Adrenal gland (tissue), 12 donors: ENCODE data around the gene PDLIM5. TPM values are rescaled to one million over a fixed set of nuclear protein-coding genes. Genes with fewer than 3 reads are reported as not detected.

Experiments
- DNase-seq, 7 donors: peaks; one replicate each; pipeline ENCODE4 v3.0.0-alpha.2; 2019 to 2020
- H3K27ac ChIP-seq, 5 donors: fragments of 200-600 bp; sonication (generic) in 4 of 5; 1 replicate in 3 of 5; 2 replicates in 2 of 5; pipeline versions ENCODE4 v1.5.1 to v1.8.0; 2016 to 2020; ENCODE audit warnings: mild to moderate bottlenecking in 1 of 5
- H3K27me3 ChIP-seq: fragments of 200-600 bp; 2 replicates; pipeline ENCODE4 v1.8.0; 2021
- H3K36me3 ChIP-seq, 2 donors: fragments of 200-600 bp; replicated peaks in 1 of 2; 1 replicate in 1 of 2; 2 replicates in 1 of 2; pipeline versions ENCODE4 v1.5.1 to v1.8.0; 2018 to 2022
- H3K4me1 ChIP-seq, 2 donors: fragments of 200-600 bp; replicated peaks in 1 of 2; 1 replicate in 1 of 2; 2 replicates in 1 of 2; pipeline versions ENCODE4 v1.5.1 to v1.8.0; 2018 to 2021
- H3K4me3 ChIP-seq, 4 donors: fragments of 200-600 bp; sonication (generic) in 3 of 4; one replicate each; pipeline ENCODE4 v1.5.1; 2016 to 2018
- H3K9me3 ChIP-seq, 3 donors: fragments of 200-600 bp; sonication (generic) in 1 of 3; replicated peaks in 1 of 3; 1 replicate in 2 of 3; 2 replicates in 1 of 3; pipeline versions ENCODE4 v1.5.1 to v1.8.0; 2016 to 2021
- POLR2A ChIP-seq, 2 donors: fragments of 450-650 bp; IDR thresholded peaks; one replicate each; pipeline ENCODE4 v1.6.1; 2017; ENCODE audit warnings: antibody characterized with exemption in 2 of 2, mild to moderate bottlenecking in 2 of 2, moderate library complexity in 1 of 2
- WGBS, 4 donors: extraction: QIAGEN DNeasy Blood & Tissue Kit in 2 of 4; methylation state at CpG; one replicate each; pipeline versions ENCODE4 v1.1.5 to v1.1.7; 2013 to 2017; 5-methylcytosine and 5-hydroxymethylcytosine counted together
- intact Hi-C, 2 donors: fragments of 100-400 bp; cut with DNase I; formaldehyde crosslinking; loops; one replicate each; pipeline versions ENCODE4 v1.14.1 to v1.15.0; 2022 to 2023
- polyA plus RNA-seq, 3 donors: library from polyadenylated mRNA; stranded (reverse); fragments of 200-250 nt in 2 of 3; fragments of 350-450 nt in 1 of 3; fragmentation: Illumina TruSeq in 1 of 3; extraction: RNeasy Lipid Tissue Mini Kit (QIAGEN cat#74804) in 1 of 3; gene quantifications; one replicate each; pipeline ENCODE4 v1.2.3, GENCODE V29; 2013 to 2014
- total RNA-seq, 9 donors: library from RNA; depleted of rRNA in 4 of 9; stranded (reverse); fragments of >200 nt in 4 of 9; fragments of 120-200 nt in 1 of 9; fragmentation: NEBNext Ultra II Directional in 1 of 9; extraction: Animal tissue kit (Norgen Biotek cat#: 25700) in 1 of 9; gene quantifications; one replicate each; pipeline versions ENCODE4 v1.1.0 to v1.2.4, GENCODE V29; 2013 to 2023
- TF ChIP-seq, protein P1 (sequence below), 6 experiments: fragments of 450-650 bp in 4 of 6; fragments of 200-600 bp in 2 of 6; sonication (generic) in 1 of 6; IDR thresholded peaks; 1 replicate in 5 of 6; 2 replicates in 1 of 6; pipeline versions ENCODE4 v1.5.1 to v1.8.0; 2016 to 2021; ENCODE audit warnings: antibody characterized with exemption in 6 of 6, mild to moderate bottlenecking in 2 of 6, moderate library complexity in 1 of 6
- donor health status: healthy with polysubstance abuse.
- donor health status: Bipolar disorder and iron deficiency.
- donor health status: DM: yes; HTN: yes; CAD: no.
- donor health status: DM: no; HTN: no; CAD: no.
- donor health status: DM: no; HTN: no; CAD: no.
- donor health status: DM: yes; HTN: yes; CAD: no.

The PDLIM5 gene
- total and polyA plus RNA-seq, 12 donors = 26.2 to 150 (median 84.0) TPM

- TF ChIP-seq, protein P1, sequence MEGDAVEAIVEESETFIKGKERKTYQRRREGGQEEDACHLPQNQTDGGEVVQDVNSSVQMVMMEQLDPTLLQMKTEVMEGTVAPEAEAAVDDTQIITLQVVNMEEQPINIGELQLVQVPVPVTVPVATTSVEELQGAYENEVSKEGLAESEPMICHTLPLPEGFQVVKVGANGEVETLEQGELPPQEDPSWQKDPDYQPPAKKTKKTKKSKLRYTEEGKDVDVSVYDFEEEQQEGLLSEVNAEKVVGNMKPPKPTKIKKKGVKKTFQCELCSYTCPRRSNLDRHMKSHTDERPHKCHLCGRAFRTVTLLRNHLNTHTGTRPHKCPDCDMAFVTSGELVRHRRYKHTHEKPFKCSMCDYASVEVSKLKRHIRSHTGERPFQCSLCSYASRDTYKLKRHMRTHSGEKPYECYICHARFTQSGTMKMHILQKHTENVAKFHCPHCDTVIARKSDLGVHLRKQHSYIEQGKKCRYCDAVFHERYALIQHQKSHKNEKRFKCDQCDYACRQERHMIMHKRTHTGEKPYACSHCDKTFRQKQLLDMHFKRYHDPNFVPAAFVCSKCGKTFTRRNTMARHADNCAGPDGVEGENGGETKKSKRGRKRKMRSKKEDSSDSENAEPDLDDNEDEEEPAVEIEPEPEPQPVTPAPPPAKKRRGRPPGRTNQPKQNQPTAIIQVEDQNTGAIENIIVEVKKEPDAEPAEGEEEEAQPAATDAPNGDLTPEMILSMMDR (IDR thresholded peaks at IDR 0.05) = no peak
Observed at GRCh38 chr4:94676970-94677369, 225.2 kb downstream of the PDLIM5 start.

GRCh38 chr4:94678896-94679295 lies 227.2 kb downstream of the PDLIM5 start:
- no peak for TF ChIP-seq POLR2A (IDR thresholded peaks at IDR 0.05)
- TF ChIP-seq, protein P1 (IDR thresholded peaks at IDR 0.05) = no peak
- H3K4me1 ChIP-seq = no peaks in the 10 kb centered on the region
- H3K36me3 ChIP-seq = no peaks in the 10 kb centered on the region
- intact Hi-C loops = no loop called here
- DNase-seq = no peak
- H3K9me3 ChIP-seq = no peaks in the 10 kb centered on the region
- no peak overlapping the region for H3K27ac ChIP-seq
- no peak overlapping the region for H3K4me3 ChIP-seq
- peaks cover 9% of the 10 kb centered on the region for H3K27me3 ChIP-seq

More at GRCh38 chr4:94676970-94677369, 225.2 kb downstream of the PDLIM5 start:
- Histone ChIP-seq H3K4me3 (no peak overlapping the region), H3K9me3 (no peaks in the 10 kb centered on the region), H3K4me1 (no peaks in the 10 kb centered on the region), H3K27me3 (peaks cover 9% of the 10 kb centered on the region), H3K27ac (no peak overlapping the region), H3K36me3 (no peaks in the 10 kb centered on the region)
- DNase-seq = no peak
- intact Hi-C loops = no loop called here
- 43 to 68% (median 53%) methylated on average over 2 of the region's 2 CpGs for WGBS, 4 donors

DNA sequence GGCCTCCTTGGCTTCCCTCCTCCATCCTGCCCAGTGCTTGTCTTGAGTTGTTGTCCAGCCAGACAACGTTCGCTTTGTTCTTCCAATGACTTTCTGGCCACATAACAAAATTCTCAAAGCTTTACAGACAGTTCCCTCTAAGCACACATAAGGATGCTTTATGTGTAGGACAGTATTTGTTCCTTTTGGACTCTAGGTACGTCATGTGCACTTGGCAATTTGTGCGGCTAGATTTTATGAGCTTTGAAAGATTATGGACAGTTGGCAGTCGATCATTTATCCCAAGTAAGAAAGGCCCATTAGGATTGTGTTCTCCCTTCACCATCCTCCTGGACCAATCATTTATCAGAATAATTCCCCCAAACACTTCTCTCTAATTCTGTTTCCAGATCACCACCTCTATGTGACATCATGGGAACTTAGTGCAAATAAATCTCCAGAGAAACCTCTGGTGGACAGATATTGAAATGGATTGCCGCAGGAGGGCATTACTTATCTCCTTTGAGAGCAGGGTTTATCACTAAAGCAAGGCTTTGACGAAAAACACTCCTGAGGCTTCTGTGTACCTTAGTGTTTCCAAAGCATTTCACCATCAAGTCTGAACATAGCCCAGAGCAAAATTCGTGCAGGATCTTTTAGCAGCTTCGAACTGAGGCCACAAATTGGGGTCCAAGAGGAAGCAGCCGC lies 228.6 kb downstream of the PDLIM5 start:
- Histone ChIP-seq H3K4me3 (no peak overlapping the region), H3K4me1 (no peaks in the 10 kb centered on the region), H3K9me3 (no peaks in the 10 kb centered on the region), H3K36me3 (no peaks in the 10 kb centered on the region), H3K27me3 (peaks cover 9% of the 10 kb centered on the region), H3K27ac (peak overlapping the region in 1 of 5 donors; percentile 12)
- 54 to 66% (median 61%) methylated on average over 10 of the region's 10 CpGs for WGBS, 4 donors
- intact Hi-C loops = no loop called here
- DNase-seq = peak in 1 of 7 donors; percentile 71
- no peak for TF ChIP-seq POLR2A (IDR thresholded peaks at IDR 0.05)
- TF ChIP-seq, protein P1 (IDR thresholded peaks at IDR 0.05) = peak in 1 of 6 experiments; percentile 10

- H3K4me3 ChIP-seq = no peak overlapping the region
- no peak for TF ChIP-seq POLR2A (IDR thresholded peaks at IDR 0.05)
- TF ChIP-seq, protein P1 (IDR thresholded peaks at IDR 0.05) = no peak
- H3K27ac ChIP-seq = no peak overlapping the region
- no peak for DNase-seq
- intact Hi-C loops = no loop called here
- no peaks in the 10 kb centered on the region for H3K27me3 ChIP-seq
- H3K36me3 ChIP-seq = no peaks in the 10 kb centered on the region
- H3K4me1 ChIP-seq = no peaks in the 10 kb centered on the region
- H3K9me3 ChIP-seq = no peaks in the 10 kb centered on the region
- 86 to 93% (median 89%) methylated on average over 5 of the region's 5 CpGs for WGBS, 4 donors
Observed at GRCh38 chr4:94686086-94686485, 234.3 kb downstream of the PDLIM5 start.
